Fibroblast of the aortic adventitia (primary cell): Measurements from ENCODE around the gene DNA2. TPM values are rescaled to one million over a fixed set of nuclear protein-coding genes. Genes with fewer than 3 reads are reported as not detected.

ENCODE experiments used
- DNase-seq: peaks from one replicate; pipeline ENCODE4 v3.0.0-alpha.2; 2010; ENCODE audit warnings: low read depth
- H3K4me3 ChIP-seq: 2 replicates; pipeline ENCODE4 v1.5.1; 2011; ENCODE audit warnings: low read depth, mild to moderate bottlenecking, control low read depth, low read length, moderate library complexity
- CTCF ChIP-seq: IDR thresholded peaks from 2 replicates; pipeline ENCODE4 v1.5.1; 2011; ENCODE audit warnings: mild to moderate bottlenecking, low read length, control low read depth, inconsistent platforms; ENCODE audit not compliant: insufficient read depth
- small RNA-seq: library from RNA; depleted of rRNA; stranded (forward); fragments of <200 nt; gene quantifications from one replicate; pipeline ENCODE3, GENCODE V24; 2012
- total RNA-seq: library from RNA; depleted of rRNA; stranded (reverse); fragments of >200 nt; gene quantifications from 2 replicates; pipeline ENCODE4 v1.2.3, GENCODE V29; 2012; ENCODE audit warnings: low replicate concordance

DNA2 gene
- total RNA-seq, 1 donor = 15.2 TPM

GRCh38 chr10:68364101-68364886, 107.5 kb downstream of the DNA2 start:
- no peak for DNase-seq
- H3K4me3 ChIP-seq = no peak overlapping the region
- TF ChIP-seq CTCF = no peak

Small RNA genes lying within 50 kb of the gene (small RNA-seq; reads per million reads assigned to genes)
- gene RF00019 (not detected), gene RNA5SP319 (not detected)

Other genes with a start within 250 kb of the DNA2 start
- not detected in 2 replicates for gene ATOH7, start 239.9 kb downstream of the DNA2 start, total RNA-seq
- 16.7 and 20.9 TPM in 2 replicates for gene HNRNPH3, start 139.9 kb downstream of the DNA2 start, total RNA-seq
- gene PBLD, start 139.0 kb downstream of the DNA2 start, total RNA-seq = 6.6 and 10.8 TPM in 2 replicates
- 37.3 and 53.7 TPM in 2 replicates for gene RUFY2, start 64.7 kb downstream of the DNA2 start, total RNA-seq
- gene SLC25A16, start 55.5 kb upstream of the DNA2 start, total RNA-seq = 26.8 and 29.7 TPM in 2 replicates
- gene TET1, start 88.4 kb upstream of the DNA2 start, total RNA-seq = 3.3 and 9.3 TPM in 2 replicates
- gene CCAR1, start 249.3 kb upstream of the DNA2 start, total RNA-seq = 57.1 and 166 TPM in 2 replicates